K562 (cell line): ENCODE data around the gene KCNG3. TPM values are rescaled to one million over a fixed set of nuclear protein-coding genes. Genes with fewer than 3 reads are reported as not detected.

Experiments used
- ATAC-seq: fragments of 200-7000 bp; cut with Tn5 transposase; 3 replicates; pipeline ENCODE4 v1.9.1; 2020; ENCODE audit warnings: moderate library complexity
- BruUV-seq: library from RNA; stranded (reverse); fragments of 400-500 nt; replicated peaks from 2 replicates; lab custom pipeline; 2021; lab: Mats Ljungman, UMichigan
- CTCF ChIA-PET: fragments of 300-600 bp; formaldehyde crosslinking; extraction: SDS; loops from one replicate; lab custom pipeline; 2021; ENCODE audit warnings: low intra/inter-chr PET ratio; lab: Yijun Ruan, JAX
- POLR2A ChIA-PET: fragments of 300-600, 350-650 bp; sonication (Branson Sonifier 250); formaldehyde crosslinking; extraction: SDS; loops from one replicate; lab custom pipeline; 2021; ENCODE audit warnings: antibody characterized with exemption, inconsistent platforms; lab: Yijun Ruan, JAX
- DNase-seq, 4 experiments: peaks; one replicate each; pipeline versions ENCODE4 v3.0.0 to v3.0.0-alpha.2; 2011 to 2018; ENCODE audit warnings: low spot score in 3 of 4, mixed read lengths in 3 of 4; ENCODE audit errors: extremely low read depth in 1 of 4
- FAIRE-seq: peaks from 2 replicates; lab custom pipeline; 2011; peaks lifted over from hg19 to GRCh38; lab: Jason Lieb, UNC
- H2AFZ ChIP-seq: 2 replicates; pipeline ENCODE4 v1.6.0; 2011; ENCODE audit warnings: low read depth, low read length, control low read depth, inconsistent platforms
- H3K27ac ChIP-seq: fragments of 200-600 bp; 3 replicates; pipeline ENCODE4 v1.8.0; 2011; ENCODE audit warnings: low read depth, mild to moderate bottlenecking, control low read depth, inconsistent platforms, low read length, moderate library complexity, mixed read lengths; ENCODE audit errors: extremely low read depth
- H3K27me3 ChIP-seq, 2 experiments: fragments of 300-600 bp in 1 of 2; 2 replicates in 1 of 2; 3 replicates in 1 of 2; pipeline versions ENCODE4 v1.6.0 to v1.8.0; 2011; ENCODE audit warnings: inconsistent platforms in 2 of 2, low read length in 2 of 2, mild to moderate bottlenecking in 1 of 2, mixed read lengths in 1 of 2, moderate library complexity in 1 of 2; ENCODE audit not compliant: control insufficient read depth in 2 of 2, insufficient read depth in 2 of 2
- H3K36me3 ChIP-seq: fragments of 300-600 bp; 3 replicates; pipeline ENCODE4 v1.8.0; 2011; ENCODE audit warnings: mild to moderate bottlenecking, low read length, inconsistent platforms; ENCODE audit not compliant: control insufficient read depth, insufficient read depth
- H3K4me1 ChIP-seq, 2 experiments: fragments of 200-600 bp in 1 of 2; replicated peaks in 1 of 2; 2 replicates in 1 of 2; 3 replicates in 1 of 2; pipeline versions ENCODE4 v1.5.1 to v1.8.0; 2011; ENCODE audit warnings: inconsistent platforms in 2 of 2, low read length in 2 of 2, mild to moderate bottlenecking in 1 of 2, mixed read lengths in 1 of 2, moderate library complexity in 1 of 2; ENCODE audit not compliant: control insufficient read depth in 2 of 2, insufficient read depth in 2 of 2
- H3K4me2 ChIP-seq: 2 replicates; pipeline ENCODE4 v1.6.1; 2011; ENCODE audit warnings: low read length, control low read depth, inconsistent platforms, mixed read lengths; ENCODE audit not compliant: insufficient read depth
- H3K4me3 ChIP-seq: fragments of 200-600 bp; sonication (generic), shearing (Covaris generic); 2 replicates; pipeline ENCODE4 v1.5.1; 2016; ENCODE audit warnings: control low read depth, inconsistent platforms
- H3K79me2 ChIP-seq: fragments of 200-600 bp; 3 replicates; pipeline ENCODE4 v1.8.0; 2011; ENCODE audit warnings: low read length, inconsistent platforms; ENCODE audit not compliant: control insufficient read depth, insufficient read depth
- H3K9ac ChIP-seq, 2 experiments: 2 replicates each; pipeline versions ENCODE4 v1.6.0 to v1.6.1; 2011; ENCODE audit warnings: low read depth in 2 of 2, low read length in 2 of 2, control low read depth in 1 of 2, inconsistent platforms in 1 of 2, mild to moderate bottlenecking in 1 of 2, mixed read lengths in 1 of 2; ENCODE audit not compliant: insufficient read depth in 1 of 2
- H3K9me1 ChIP-seq: one replicate; pipeline ENCODE4 v1.6.0; 2011; ENCODE audit warnings: inconsistent platforms, mild to moderate bottlenecking, low read length, moderate library complexity; ENCODE audit not compliant: control insufficient read depth, insufficient read depth
- H3K9me3 ChIP-seq: replicated peaks from 2 replicates; pipeline ENCODE4 v1.5.1; 2011; ENCODE audit warnings: low read depth, low read length, inconsistent platforms; ENCODE audit not compliant: control insufficient read depth, insufficient read depth
- H4K20me1 ChIP-seq: replicated peaks from 2 replicates; pipeline ENCODE4 v1.6.1; 2011; ENCODE audit warnings: low read length, inconsistent platforms, mixed read lengths; ENCODE audit not compliant: control insufficient read depth, insufficient read depth
- HCFC1 ChIP-seq: IDR thresholded peaks from 2 replicates; pipeline ENCODE4 v1.6.1; 2012; ENCODE audit warnings: low read depth, low read length, improper control_type of control experiment
- JUND ChIP-seq, 2 experiments: IDR thresholded peaks; 2 replicates in 1 of 2; 3 replicates in 1 of 2; pipeline ENCODE4 v1.6.1; 2011; ENCODE audit warnings: borderline replicate concordance in 2 of 2, low read depth in 2 of 2, low read length in 2 of 2, improper control_type of control experiment in 1 of 2, missing biosample characterization in 1 of 2, missing genetic modification characterization in 1 of 2, missing genetic modification reagents in 1 of 2
- MXI1 ChIP-seq: IDR thresholded peaks from 2 replicates; pipeline ENCODE4 v1.6.1; 2011; ENCODE audit warnings: low read depth, mild to moderate bottlenecking, improper control_type of control experiment, low read length
- RBM14 ChIP-seq: fragments of 200-400 bp; formaldehyde crosslinking; IDR thresholded peaks from 2 replicates; pipeline ENCODE4 v1.6.1; 2018; ENCODE audit warnings: low read depth, mild to moderate bottlenecking, low read length, moderate library complexity, borderline replicate concordance; ENCODE audit not compliant: insufficient read depth
- SMC3 ChIP-seq: conservative IDR thresholded peaks from 2 replicates; pipeline ENCODE4 v1.6.1; 2011; ENCODE audit warnings: low read depth, low read length, improper control_type of control experiment; ENCODE audit not compliant: insufficient read depth
- YBX1 ChIP-seq: fragments of 450-650 bp; IDR thresholded peaks from 2 replicates; pipeline ENCODE4 v1.7.1; 2016; ENCODE audit warnings: mild to moderate bottlenecking
- ZBTB7A ChIP-seq: IDR thresholded peaks from 2 replicates; pipeline ENCODE4 v1.6.1; 2011; ENCODE audit warnings: low read depth, mild to moderate bottlenecking, low read length, moderate library complexity, borderline replicate concordance; ENCODE audit not compliant: control insufficient read depth
- ZBTB9 ChIP-seq: fragments of 450-650 bp; formaldehyde crosslinking; IDR thresholded peaks from 2 replicates; pipeline ENCODE4 v1.4.0; 2020; ENCODE audit warnings: mild to moderate bottlenecking, moderate library complexity
- ZNF354B ChIP-seq: fragments of 250-450 bp; sonication (Bioruptor Pico); IDR thresholded peaks from 2 replicates; pipeline ENCODE4 v1.4.0; 2020
- WGBS: fragments of 100-300 bp; shearing (Covaris generic); methylation state at CpG from one replicate; pipeline ENCODE4 v1.1.6; 2016; ENCODE audit warnings: low coverage, mixed read lengths; ENCODE audit not compliant: insufficient coverage; ENCODE audit errors: missing lambda C conversion rate; 5-methylcytosine and 5-hydroxymethylcytosine counted together
- in situ Hi-C: fragments of 300-500 bp; cut with MboI; formaldehyde crosslinking; loops from 4 replicates; pipeline ENCODE4 v1.15.0; 2018; ENCODE audit warnings: inconsistent platforms, mixed read lengths
- intact Hi-C: fragments of 100-400 bp; cut with micrococcal nuclease; formaldehyde crosslinking; loops from 2 replicates; pipeline ENCODE4 v1.14.2; 2022
- polyA plus RNA-seq, 8 experiments: library from polyadenylated mRNA; depleted of rRNA in 4 of 8; stranded (reverse) in 5 of 8; unstranded in 3 of 8; fragments of >200 nt; fragmentation: Nextera tagmentation in 2 of 8; fragmentation: Illumina TruSeq in 1 of 8; extraction: Ambion mirVana in 2 of 8; extraction: Trizol in 1 of 8; gene quantifications; 2 replicates each; pipeline versions ENCODE4 v1.2.1 to v1.2.3, GENCODE V29; 2011 to 2014; ENCODE audit warnings: inconsistent platforms in 1 of 8, missing spikeins in 1 of 8
- total RNA-seq, 7 experiments: library from RNA; depleted of rRNA in 6 of 7; stranded (reverse); fragments of >200 nt in 6 of 7; fragmentation: Illumina TruSeq in 2 of 7; extraction: Trizol in 2 of 7; gene quantifications; 2 replicates each; pipeline versions ENCODE4 v1.2.1 to v1.2.3, GENCODE V29; 2011 to 2021; ENCODE audit warnings: low replicate concordance in 1 of 7
- TF ChIP-seq, protein P1 (sequence below): fragments of 450-650 bp; IDR thresholded peaks from 2 replicates; pipeline ENCODE4 v1.6.1; 2014; ENCODE audit warnings: low read depth, mild to moderate bottlenecking, moderate library complexity, borderline replicate concordance

Gene KCNG3
- total and polyA plus RNA-seq, 9 of the 15 experiments (the other 6 are each of a cell fraction or from before 2014, with no cell fraction given) = not detected

GRCh38 chr2:42513252-42513918 lies 19.6 kb upstream of the KCNG3 start:
- 5% methylated on average over 5 of the region's 5 CpGs for WGBS
- intact Hi-C loops (loop anchor here (1.0 kb wide), 2 partner anchors 150 to 257 kb away; no protein-coding TSS in a partner anchor), in situ Hi-C loops (loop anchor here (25.0 kb wide), 1 partner anchor 274 kb away; the partner anchor contains the start of gene HAAO)
- no peaks in the 10 kb centered on the region for H4K20me1 ChIP-seq
- H3K4me3 ChIP-seq = no peak overlapping the region
- H2AFZ ChIP-seq = peak overlapping the region; percentile 11; the same call in 1 of the 2 replicates
- H3K27me3 ChIP-seq = peaks cover 6 to 10% of the 10 kb centered on the region in 2 experiments; a peak in 4 of 5 replicates
- no peaks in the 10 kb centered on the region for H3K9me1 ChIP-seq
- no peaks in the 10 kb centered on the region for H3K4me1 ChIP-seq
- H3K27ac ChIP-seq = no peak overlapping the region
- H3K4me2 ChIP-seq = no peak overlapping the region
- no peaks in the 10 kb centered on the region for H3K79me2 ChIP-seq
- ChIA-PET POLR2A (no interaction called here), CTCF (interaction anchor here (0.6 to 1.5 kb wide), 3 partner anchors 150 to 300 kb away, joined by 3 to 6 read pairs (median 5); no protein-coding TSS in a partner anchor)
- no peaks in the 10 kb centered on the region for H3K9me3 ChIP-seq
- no peak overlapping the region for H3K9ac ChIP-seq
- FAIRE-seq (peak; percentile 91), ATAC-seq (peak; percentile 89), DNase-seq (peak; percentile 54 to 65 (median 57))
- no TSS peak for BruUV-seq
- no peaks in the 10 kb centered on the region for H3K36me3 ChIP-seq
- TF ChIP-seq ZNF354B (CRISPR knock-in tag) (no peak), ZBTB7A (no peak), ZBTB9 (no peak), SMC3 (peak; percentile 43; the same call in 1 of the 2 replicates), HCFC1 (no peak), YBX1 (no peak), MXI1 (no peak), RBM14 (no peak), JUND (IDR thresholded peaks at IDR 0.05; ENCODE audit: borderline replicate concordance, low read depth, low read length) (peak; percentile 40; the same call in 1 of the 2 replicates), JUND (tag; IDR thresholded peaks at IDR 0.05; ENCODE audit: borderline replicate concordance, low read depth, low read length) (no peak)
- TF ChIP-seq, protein P1, sequence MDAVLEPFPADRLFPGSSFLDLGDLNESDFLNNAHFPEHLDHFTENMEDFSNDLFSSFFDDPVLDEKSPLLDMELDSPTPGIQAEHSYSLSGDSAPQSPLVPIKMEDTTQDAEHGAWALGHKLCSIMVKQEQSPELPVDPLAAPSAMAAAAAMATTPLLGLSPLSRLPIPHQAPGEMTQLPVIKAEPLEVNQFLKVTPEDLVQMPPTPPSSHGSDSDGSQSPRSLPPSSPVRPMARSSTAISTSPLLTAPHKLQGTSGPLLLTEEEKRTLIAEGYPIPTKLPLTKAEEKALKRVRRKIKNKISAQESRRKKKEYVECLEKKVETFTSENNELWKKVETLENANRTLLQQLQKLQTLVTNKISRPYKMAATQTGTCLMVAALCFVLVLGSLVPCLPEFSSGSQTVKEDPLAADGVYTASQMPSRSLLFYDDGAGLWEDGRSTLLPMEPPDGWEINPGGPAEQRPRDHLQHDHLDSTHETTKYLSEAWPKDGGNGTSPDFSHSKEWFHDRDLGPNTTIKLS = no peak
